ENCODE data around the gene RTL10.

Gene RTL10, protein sequence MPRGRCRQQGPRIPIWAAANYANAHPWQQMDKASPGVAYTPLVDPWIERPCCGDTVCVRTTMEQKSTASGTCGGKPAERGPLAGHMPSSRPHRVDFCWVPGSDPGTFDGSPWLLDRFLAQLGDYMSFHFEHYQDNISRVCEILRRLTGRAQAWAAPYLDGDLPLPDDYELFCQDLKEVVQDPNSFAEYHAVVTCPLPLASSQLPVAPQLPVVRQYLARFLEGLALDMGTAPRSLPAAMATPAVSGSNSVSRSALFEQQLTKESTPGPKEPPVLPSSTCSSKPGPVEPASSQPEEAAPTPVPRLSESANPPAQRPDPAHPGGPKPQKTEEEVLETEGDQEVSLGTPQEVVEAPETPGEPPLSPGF

DNA sequence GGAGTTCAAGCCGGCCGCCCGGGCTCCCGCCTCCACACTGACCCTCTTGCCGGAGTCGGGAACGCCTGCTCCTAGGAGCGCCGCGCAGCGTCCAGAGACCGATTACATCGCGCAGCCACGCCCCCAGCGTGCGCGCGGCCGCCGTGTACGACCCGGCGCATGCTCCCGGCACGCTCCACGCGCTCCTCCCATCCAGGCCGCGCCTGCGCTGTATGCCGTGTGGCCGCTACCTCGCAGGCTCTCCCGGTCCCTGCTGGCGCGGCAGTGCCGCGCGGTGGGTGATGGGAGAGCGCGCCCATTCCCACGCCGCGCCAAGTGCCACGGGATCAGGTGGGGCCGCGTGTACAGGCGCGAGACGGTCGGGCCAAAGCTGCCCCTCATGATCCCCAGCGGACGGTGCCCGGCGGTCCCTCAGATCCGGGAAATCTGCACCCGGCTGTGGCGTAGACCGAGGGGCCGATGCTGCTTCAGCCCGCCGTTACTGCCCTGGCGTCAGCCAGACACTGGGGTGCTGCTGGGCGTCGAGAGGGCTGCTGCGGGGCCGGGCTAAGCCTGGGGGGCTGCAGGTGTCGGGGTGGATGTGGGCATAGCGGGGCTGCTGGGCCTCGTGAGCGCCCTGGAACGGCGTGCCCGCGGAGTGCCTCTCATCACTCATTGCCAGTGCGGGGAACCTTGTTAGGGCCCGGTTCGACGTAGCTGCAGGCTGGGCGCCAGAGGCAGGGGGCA, at the start of gene RTL10, which contains the start of gene GNB1L:
RTL10 (minus strand) TSS at position 97 of the 726 bp plus-strand sequence. CDS start 2,613 bp downstream, outside the sequence.
GNB1L (minus strand) TSS at position 97 of the 726 bp plus-strand sequence. CDS start 33,519 bp downstream, outside the sequence.
- peak; percentile 68 to 97 (median 93) for DNase-seq

DNA sequence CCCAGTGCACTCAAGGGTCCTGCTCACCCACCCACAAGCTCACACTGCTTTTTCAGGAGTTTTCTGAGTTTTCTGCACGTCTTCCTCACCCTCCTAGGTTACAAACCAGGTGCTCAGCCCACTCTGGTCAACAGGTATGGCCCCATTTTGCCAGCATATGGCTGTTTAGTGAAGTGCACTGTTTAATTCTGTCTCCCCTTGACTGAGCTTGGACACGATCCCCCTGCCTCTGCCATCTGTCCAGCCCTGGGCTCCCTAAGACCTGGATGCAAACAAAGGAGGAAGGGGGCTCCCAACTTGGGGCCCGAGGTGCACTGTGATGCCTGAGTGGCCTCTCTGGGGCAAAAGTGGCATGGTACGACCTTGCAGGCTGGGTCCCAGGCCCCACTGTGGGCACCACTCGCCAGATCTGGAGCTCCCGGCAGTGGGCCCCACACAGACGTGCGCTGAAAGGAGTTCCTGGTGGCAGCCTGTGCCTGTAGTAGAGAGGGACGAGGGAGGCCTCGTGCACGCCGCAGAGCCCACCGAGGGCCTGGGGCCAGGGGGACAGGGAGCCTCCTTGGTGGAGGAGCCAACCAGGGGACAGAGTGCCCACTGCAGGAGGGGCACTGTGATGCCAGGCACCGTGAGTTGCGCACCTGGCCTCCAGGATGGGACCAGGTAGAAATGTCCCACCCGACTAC, 49.6 kb upstream of the RTL10 start:
- DNase-seq = no peak

DNA sequence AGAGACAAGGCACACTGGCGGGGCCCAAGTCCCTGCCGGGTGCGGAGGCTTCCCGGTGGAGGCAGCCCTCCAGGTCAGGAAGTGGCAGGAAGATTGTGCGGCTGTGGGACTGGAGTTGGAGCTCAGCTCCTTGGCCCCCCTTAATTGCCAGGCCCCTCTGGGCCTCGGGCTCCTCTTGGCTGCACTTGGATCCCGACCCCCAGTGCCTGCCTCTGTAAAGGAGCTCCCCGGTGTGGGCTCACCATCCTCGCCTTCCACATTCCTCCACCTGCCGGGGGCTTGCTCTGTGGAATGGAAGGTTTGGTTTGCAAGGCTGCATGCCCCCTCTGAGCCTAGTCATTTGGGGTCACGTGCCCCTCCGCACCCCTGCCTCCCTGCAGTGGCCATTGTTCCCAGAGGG, 48.8 kb upstream of the RTL10 start:
- no peak for DNase-seq

DNA sequence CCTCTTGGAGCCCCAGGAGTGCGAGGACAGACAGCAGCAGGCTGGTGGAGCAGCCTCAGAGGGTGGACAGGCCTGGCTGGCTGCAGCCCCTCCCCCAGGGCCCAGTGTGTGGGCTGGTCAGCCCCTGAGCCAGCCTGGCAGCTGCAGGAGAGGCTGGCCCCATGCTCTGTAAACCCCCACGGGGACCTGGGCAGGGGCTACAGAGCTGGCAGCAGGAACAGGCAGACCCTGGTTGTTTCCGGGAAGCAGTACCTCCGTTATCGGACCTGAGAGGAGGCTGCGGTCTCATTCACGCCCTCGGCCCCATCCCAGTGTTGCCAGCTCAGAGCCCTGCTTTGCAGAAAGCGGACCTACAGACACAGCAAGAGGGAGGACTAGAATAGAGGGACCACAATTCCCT, 48.4 kb upstream of the RTL10 start:
- DNase-seq = no peak

DNA sequence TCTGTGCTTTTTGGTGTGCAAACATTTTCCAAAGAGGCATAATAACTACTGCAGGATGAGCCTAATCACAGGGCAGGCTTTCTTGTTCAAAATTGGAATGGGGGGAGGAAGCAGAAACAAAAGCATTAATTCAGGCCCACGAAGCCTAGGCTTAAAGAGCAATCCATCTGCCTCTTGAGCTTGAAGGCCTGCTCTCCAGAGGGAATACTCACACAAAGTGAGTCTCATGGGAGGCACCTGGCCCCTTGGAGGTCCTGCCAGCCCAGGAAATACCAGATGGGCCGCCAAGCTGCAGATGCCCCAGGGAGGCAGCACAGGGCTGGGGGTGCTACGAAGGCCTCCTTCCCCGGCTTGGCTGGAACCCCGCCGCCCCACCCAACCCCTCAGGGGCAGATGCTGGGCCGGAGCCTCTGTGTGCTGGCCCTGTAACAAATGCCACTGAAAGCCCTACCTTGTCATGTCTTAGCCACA, 47.6 kb upstream of the RTL10 start:
- no peak for DNase-seq

DNA sequence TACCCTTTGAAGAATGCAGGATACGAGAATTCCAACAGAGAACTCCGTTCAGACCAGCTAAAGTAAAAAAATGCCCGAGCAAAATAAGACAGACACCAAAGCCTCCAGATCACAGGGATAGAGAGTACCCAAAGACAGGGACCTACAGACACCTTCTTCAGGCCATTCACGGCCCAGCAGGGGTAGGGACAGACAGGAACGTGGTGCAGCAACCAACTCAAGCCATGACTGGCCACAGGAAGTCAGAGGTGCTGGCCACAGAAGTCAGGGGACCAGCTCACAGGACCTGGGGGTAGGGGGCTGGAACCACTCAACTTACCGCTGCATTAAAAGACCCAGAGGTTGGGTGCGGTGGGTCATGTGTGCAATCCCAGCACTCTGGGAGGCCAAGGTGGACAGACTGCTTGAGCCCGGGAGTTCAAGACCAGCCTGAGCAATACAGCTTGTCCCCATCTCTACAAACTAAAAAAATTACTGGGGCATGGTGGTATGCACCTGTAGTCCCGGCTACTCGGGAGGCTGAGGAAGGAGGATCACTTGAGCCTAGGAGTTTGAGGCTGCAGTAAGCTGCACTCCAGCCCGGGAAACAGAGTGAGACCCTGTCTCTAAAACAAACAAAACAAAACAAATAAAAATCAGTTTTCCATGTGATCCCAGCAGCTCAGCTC, 47.0 kb upstream of the RTL10 start:
- no peak for DNase-seq

DNA sequence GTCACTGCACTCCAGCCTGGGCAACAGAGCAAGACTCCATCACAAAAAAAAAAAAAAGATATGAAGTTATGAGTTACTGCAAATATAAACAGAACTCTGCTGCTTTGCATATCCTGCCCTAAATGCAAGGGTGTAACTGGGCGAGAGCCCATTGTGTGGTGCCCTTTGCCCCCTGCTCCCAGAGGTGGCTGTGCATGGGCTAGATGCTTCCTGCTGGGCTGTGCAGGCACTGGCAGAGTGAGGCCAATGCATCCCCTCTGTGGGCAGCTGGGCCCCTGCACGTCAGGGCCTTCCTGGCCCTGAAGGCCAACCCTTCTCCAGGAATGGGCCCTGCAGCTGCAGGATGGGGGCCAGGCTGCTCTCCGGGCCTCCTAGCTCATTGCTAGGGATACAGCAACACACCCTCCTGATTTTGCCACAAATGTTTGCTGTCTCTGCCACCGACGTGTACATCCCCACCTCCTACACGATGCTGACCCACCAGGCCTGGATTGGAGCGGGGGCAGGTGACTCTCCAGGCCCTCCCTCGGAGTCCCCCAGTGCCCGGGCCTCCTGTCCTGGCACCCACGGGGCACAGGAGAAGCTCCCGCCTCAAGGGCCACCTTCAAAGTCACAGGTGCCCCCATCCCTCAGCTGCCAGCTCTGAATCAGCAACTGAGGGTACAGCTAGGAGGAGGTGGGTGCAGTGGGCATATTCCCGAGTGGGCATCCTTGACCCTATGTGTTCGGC, 46.2 kb upstream of the RTL10 start:
- DNase-seq = no peak

DNA sequence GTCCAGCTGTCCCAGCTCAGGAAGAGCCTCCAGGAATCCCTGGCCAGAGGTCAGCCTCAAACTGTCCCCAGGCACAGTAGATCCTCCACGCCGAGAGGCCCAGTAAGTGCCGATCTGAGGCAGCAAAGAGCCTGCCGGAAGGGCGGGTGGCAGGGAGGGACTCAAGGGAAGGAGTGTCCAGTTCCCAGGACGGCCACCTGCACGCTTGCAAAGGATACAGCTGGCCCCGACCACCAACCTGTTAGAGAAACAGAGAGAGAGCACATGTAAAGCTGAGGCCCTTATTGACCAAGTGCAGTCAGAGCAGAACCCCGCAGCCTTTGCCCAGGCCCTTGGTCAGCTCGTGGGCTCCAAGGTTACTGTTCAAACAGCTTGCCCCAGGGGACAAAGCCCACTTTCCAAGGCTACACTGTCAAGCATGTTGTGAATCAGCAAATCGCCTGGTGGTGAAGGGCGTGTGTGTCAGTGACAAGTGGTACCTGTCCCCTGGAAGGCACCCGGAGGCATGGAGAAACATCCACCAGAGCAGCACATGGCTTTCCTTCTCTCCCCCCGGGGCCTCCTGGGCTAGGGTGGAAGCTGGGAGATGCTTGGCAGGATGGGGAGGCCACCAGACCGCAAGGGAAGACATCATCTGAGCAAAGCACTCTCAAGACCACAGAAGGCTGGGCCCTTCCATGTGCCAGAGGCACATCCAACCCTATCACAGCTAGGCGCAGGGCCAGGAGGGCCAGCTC, 44.3 kb upstream of the RTL10 start:
- no peak for DNase-seq

DNA sequence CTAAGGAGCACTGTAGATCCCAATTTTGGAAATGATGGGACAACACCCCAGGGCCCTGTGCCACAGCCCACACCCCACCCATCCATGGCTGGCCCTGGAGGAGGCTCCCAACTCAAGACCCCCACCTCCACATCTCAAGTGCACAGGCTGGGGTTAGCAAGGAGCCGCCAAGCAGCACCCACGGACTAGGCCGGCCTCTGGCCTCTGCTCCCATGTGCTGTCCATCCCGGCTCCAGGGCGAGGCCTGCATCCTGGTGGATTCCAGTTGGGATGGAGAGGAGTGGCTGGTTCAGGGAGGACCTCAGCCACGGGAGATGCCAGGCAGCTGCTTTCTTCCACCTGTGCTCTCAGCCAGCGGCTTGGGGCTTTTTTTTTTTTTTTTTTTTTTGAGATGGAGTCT, 43.5 kb upstream of the RTL10 start:
- DNase-seq = no peak

DNA sequence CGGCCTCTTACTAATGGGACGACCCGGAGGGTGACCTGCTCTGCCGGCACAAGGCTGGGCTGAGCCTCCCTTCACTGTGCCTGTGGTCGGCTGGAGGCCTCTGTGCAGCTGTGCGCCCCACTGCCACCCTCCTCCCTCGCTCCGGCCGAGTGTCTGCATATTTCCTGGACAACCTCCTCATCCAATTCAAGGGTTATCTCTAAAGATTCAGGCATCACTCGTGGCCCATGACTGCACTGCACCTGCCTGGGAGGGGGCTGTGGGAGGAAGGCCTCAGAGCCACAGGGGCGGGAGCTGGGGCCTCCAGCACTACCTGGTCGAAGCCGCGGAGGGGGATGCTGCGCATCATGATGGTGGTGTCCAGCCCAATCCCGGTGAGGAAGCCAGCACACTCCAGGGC, 43.1 kb upstream of the RTL10 start:
- DNase-seq = no peak

DNA sequence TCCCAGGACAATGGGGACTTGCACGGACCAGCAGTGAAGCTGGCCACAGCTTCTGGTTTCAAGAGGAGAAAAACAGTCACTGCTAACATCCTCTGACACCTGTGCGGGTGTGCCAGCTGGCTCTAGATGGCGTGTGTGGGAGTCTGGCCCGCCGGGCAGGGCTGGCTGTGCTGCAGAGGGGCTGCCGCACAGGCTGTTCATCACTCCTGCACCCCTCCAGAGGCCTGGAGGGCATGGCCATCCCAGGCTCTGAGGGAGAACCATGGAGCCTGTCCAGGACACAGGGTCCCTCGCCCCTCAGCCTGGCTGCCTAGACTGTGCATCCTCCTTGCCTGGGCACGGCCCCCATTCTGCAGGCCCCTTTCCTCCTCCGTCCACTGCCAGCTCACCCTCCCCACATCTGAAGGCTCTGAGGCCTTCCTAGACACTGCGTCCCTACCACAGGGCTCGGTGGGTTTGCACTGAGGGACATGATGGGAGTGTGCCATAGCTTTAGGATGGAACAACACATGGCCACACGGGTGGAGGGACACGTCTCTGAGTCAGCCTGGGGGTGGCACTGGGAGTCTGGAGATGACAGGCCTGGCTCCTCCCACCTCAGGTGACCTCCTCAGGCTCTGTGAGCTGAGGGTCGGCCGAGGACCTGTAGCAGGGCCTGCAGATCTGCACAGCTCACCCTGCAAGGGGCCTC, 42.1 kb upstream of the RTL10 start:
- peak in 6 of 58 donors; percentile 12 to 45 (median 24) for DNase-seq

DNA sequence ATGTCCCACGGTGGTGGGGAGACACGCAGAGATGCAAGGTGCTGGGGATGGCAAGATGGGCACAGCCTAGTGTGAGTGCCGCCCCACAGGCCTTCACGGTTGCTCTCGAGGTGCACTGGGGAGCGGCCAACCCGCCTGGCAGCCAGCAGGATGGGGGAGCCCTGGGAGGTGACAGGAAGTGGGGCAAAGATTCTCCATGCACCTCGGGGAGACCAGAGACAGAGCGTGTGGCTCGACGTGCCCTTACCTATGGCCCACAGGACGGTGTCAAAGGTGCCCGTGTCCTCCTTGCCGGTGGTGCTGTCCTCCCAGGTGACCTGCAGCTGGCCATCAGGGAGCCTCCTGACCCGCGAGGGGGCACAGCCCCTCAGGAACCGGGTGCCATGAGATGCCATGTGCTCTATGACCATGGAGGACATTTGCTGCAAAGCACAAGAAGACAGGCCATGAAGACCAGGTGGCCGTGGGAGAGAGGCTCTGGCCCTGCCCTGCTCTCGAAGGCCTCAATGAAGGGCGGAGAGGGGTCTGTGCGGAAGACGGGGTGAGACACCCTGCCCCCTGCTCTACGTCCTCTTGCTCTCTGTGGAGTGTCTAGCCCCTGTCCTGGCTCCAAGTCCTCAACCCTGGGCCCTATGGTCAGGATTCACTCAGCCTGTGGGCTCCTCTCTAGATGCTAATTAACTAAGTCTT, 40.6 kb upstream of the RTL10 start:
- DNase-seq = no peak

DNA sequence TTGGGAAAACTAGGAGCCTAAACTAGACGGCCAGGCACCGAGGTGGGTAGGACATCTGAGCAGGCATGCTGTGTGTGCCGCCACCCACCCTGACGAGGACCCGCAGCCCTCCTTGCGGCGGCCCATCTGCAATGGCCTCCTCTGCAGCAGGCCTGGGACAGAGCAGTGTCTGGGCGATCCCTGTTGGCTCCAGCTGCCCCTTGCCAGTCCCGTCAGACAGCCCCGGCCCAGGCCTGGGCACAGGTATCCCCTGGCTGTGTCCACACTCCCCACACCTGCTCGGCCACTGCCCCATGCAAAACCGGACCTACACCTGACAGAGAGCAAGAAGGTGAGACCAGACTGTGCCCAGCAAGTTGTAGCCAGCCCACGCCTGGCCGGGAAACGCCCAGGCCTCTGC, 38.7 kb upstream of the RTL10 start:
- no peak for DNase-seq

DNA sequence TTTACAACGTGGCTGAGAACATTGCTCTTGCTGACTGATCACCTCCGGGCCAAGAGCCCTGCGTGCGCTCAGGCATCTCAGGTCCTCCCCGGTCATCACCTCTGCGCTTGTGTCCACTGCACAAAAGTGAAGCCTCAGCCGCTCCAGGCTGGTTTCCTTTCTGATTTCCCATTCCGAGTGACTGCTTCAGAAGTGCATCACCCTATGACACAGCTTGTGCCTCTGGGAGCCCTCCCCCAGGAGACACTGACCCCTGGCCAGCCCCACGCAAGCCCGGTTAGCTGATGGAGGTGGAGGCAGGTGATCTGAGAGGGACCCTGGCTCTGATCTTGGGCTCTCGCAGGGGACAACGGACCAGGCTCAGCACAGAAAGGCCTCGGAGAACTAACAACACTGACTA, 38.3 kb upstream of the RTL10 start:
- DNase-seq = no peak

DNA sequence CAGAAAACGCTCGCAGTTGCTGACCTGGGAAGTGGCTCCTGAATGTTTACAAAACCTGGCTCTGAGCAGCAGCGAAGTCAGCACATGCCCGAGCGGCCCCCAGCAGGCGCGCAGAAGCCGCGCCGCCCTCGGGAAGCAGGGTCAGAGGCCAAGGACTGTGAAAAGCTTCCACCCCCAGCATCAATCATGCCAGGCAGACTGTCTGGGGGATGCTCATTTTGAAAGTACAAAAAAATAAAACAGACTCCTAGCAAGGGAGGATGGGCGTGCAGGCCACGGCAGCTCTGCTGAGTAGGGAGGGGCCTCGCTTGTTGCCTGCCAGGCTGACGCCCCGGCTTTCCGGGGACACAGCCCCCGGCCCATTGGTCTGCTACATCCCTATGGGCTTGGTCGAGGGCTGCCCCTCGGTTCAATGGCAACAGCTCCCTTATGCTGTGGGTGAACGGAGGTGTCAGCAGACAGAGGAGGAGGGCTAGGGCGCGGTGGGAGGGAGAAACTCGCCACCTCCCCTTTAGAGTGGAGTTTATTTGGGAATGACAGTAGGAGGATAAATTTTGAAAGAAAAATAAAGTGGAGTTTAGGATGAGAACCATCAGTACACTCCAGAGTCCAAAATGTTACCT, 37.7 kb upstream of the RTL10 start:
- DNase-seq = peak in 3 of 58 donors; percentile 10 to 31 (median 25)

DNA sequence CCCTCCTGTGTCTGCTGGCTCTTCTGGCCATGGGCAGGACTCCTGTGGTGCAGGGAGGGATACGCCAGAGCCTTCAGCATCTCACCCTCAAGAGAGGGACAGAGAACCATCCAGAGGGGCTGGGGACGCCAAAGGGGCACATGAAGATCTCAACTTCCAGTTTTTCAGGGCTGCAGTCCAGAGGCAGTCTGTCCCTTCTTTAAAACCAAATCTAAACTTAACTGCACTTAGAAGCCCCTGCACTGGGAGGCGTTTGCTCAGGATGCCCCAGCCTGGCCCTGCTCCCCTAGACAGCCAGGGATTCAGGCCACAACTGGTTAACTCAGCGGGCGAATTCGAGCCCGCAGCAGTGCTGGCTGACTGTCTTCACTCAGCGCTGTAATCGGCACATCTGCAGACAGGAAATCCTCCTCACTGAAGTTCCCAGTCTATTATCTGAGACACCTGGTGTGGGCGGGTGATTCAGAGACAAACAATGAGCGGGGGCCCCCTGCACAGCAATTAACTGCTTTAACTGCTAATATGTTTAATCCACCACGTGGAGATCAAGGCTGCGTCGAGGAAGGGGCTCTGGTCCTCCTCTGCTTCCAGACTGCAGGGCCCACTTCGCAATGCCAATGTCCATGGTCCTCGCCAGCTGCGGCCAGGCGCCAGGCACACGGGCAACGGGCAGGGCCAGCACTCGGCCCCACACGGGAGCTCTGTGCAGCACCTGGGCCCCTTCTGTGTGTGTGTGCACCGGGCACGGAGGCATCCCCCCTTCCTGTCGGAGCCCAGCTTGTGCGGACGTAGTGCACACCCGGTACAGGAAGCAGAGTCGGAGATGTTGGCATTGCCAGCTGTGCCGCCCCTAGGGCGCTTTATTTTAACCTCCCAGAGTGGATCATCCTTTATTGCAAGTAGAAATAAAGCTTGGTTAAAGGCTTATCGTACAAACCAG, 36.9 kb upstream of the RTL10 start:
- peak in 1 of 58 donors; percentile 30 for DNase-seq

All from anterior cingulate cortex (tissue), 58 donors.